ENCODE measurements around the gene ARL6. TPM values are rescaled to one million over a fixed set of nuclear protein-coding genes. Genes with fewer than 3 reads are reported as not detected.
"Not testable (repeated sequence)": the region's sequence is repeated elsewhere in the genome, so short reads cannot be mapped to it uniquely, and the experiment has no call there.

Gene ARL6
- total RNA-seq, 1 experiment from 2014 or later = 7.1 TPM

- H4K8ac ChIP-seq (replicated peaks; ENCODE audit: insufficient read length, low read depth, low read length) = no peak overlapping the region
- no peak overlapping the region for H3K14ac ChIP-seq (ENCODE audit: insufficient read depth, low read length)
- peaks cover 0 to 5% (median 0%) of the 10 kb centered on the region in 3 experiments; a peak in 2 of 7 replicates for H3K36me3 Mint-ChIP-seq (ENCODE audit: insufficient read depth in 1 of 3, low read depth in 3 of 3)
- no peak overlapping the region for H2AK5ac ChIP-seq (ENCODE audit: insufficient read length, low read length)
- H3K4me2 ChIP-seq (ENCODE audit: insufficient read depth, insufficient read length, low read length) = no peak overlapping the region
- no peaks in the 10 kb centered on the region for H3K23me2 ChIP-seq (ENCODE audit: insufficient read length, low read depth, low read length, poor library complexity, severe bottlenecking)
- H3K79me2 ChIP-seq (ENCODE audit: insufficient read depth, low read length) = no peaks in the 10 kb centered on the region
- H3K4me1 Mint-ChIP-seq = no peaks in the 10 kb centered on the region
- WGBS (ENCODE audit: extremely low coverage, insufficient read length, low lambda C conversion rate) = no CpG with 5 or more reads among the region's 1 CpG
- no peak overlapping the region for H2BK15ac ChIP-seq (ENCODE audit: low read depth, low read length)
- no peak overlapping the region for H2BK5ac ChIP-seq (ENCODE audit: insufficient read length, low read length)
- H3K9me3 ChIP-seq (ENCODE audit: control insufficient read depth, low read depth, low read length) = no peaks in the 10 kb centered on the region
- H3K4me3 Mint-ChIP-seq = no peak overlapping the region
- peaks cover 0 to 3% of the 10 kb centered on the region in 2 experiments; a peak in 2 of 5 replicates for H3K9me3 Mint-ChIP-seq
- H2BK12ac ChIP-seq (ENCODE audit: insufficient read length, low read depth, low read length) = no peak overlapping the region
- no peak overlapping the region for H4K91ac ChIP-seq (ENCODE audit: insufficient read length, low read depth, low read length)
- H3K27ac ChIP-seq (ENCODE audit: insufficient read length, low read depth, low read length) = no peak overlapping the region
- no peak overlapping the region for H3K9ac ChIP-seq (ENCODE audit: extremely low read depth, insufficient read length, low read length)
- H3K18ac ChIP-seq (ENCODE audit: insufficient read length, low read depth, low read length) = no peak overlapping the region
- no peak overlapping the region for H3K4ac ChIP-seq (ENCODE audit: low read depth, low read length)
- no peak overlapping the region for H3K23ac ChIP-seq (ENCODE audit: insufficient read length, low read depth, low read length)
- peaks cover 2% of the 10 kb centered on the region for H3K79me1 ChIP-seq (ENCODE audit: insufficient read depth, low read depth, low read length, poor library complexity, severe bottlenecking)
- no peak overlapping the region for H2AFZ ChIP-seq (ENCODE audit: low read length)
- H2BK20ac ChIP-seq (ENCODE audit: low read depth, low read length, poor library complexity, severe bottlenecking) = no peak overlapping the region
- H3T11ph ChIP-seq (ENCODE audit: low read length) = no peak overlapping the region
- H3K27me3 ChIP-seq (ENCODE audit: insufficient read depth, low read length) = no peaks in the 10 kb centered on the region
- no peak for DNase-seq
- no peaks in the 10 kb centered on the region for H4K20me1 ChIP-seq (ENCODE audit: control insufficient read depth, insufficient read depth, insufficient read length)
- no peak overlapping the region for H4K5ac ChIP-seq (ENCODE audit: insufficient read length, low read depth, low read length)
- TF ChIP-seq CTCF (conservative IDR thresholded peaks at IDR 0.05) = no peak
- H3K56ac ChIP-seq (ENCODE audit: insufficient read length, low read depth, low read length) = no peak overlapping the region
- H3K27ac Mint-ChIP-seq = peak overlapping the region in 1 of 3 experiments; percentile 52; a peak in 2 of 7 replicates
- no peak overlapping the region for H2BK120ac ChIP-seq (ENCODE audit: low read depth, low read length, poor library complexity, severe bottlenecking)
- H3K4me1 ChIP-seq (ENCODE audit: insufficient read depth, low read length) = no peaks in the 10 kb centered on the region
- H3K27me3 Mint-ChIP-seq (ENCODE audit: low read depth) = no peaks in the 10 kb centered on the region
These were observed 66.6 kb downstream of the ARL6 start for GRCh38 chr3:97831140-97831539.

GRCh38 chr3:97833184-97833583, 68.6 kb downstream of the ARL6 start:
- H3K9ac ChIP-seq (ENCODE audit: extremely low read depth, insufficient read length, low read length); H3K4me1 Mint-ChIP-seq; H3K27me3 ChIP-seq (ENCODE audit: insufficient read depth, low read length); H3K14ac ChIP-seq (ENCODE audit: insufficient read depth, low read length); H3K27me3 Mint-ChIP-seq (ENCODE audit: low read depth); H3T11ph ChIP-seq (ENCODE audit: low read length); H3K27ac Mint-ChIP-seq; H3K27ac ChIP-seq (ENCODE audit: insufficient read length, low read depth, low read length); H2BK5ac ChIP-seq (ENCODE audit: insufficient read length, low read length); H2BK12ac ChIP-seq (ENCODE audit: insufficient read length, low read depth, low read length); H4K20me1 ChIP-seq (ENCODE audit: control insufficient read depth, insufficient read depth, insufficient read length); H3K4me3 Mint-ChIP-seq; H2BK15ac ChIP-seq (ENCODE audit: low read depth, low read length); H3K56ac ChIP-seq (ENCODE audit: insufficient read length, low read depth, low read length); H3K18ac ChIP-seq (ENCODE audit: insufficient read length, low read depth, low read length); H3K79me2 ChIP-seq (ENCODE audit: insufficient read depth, low read length); H4K8ac ChIP-seq (replicated peaks; ENCODE audit: insufficient read length, low read depth, low read length); H3K4ac ChIP-seq (ENCODE audit: low read depth, low read length); H3K4me2 ChIP-seq (ENCODE audit: insufficient read depth, insufficient read length, low read length); H3K9me3 ChIP-seq (ENCODE audit: control insufficient read depth, low read depth, low read length); H3K23me2 ChIP-seq (ENCODE audit: insufficient read length, low read depth, low read length, poor library complexity, severe bottlenecking); H3K79me1 ChIP-seq (ENCODE audit: insufficient read depth, low read depth, low read length, poor library complexity, severe bottlenecking); H3K36me3 Mint-ChIP-seq (ENCODE audit: insufficient read depth in 1 of 3, low read depth in 3 of 3); H3K4me1 ChIP-seq (ENCODE audit: insufficient read depth, low read length); H3K9me3 Mint-ChIP-seq; H2BK120ac ChIP-seq (ENCODE audit: low read depth, low read length, poor library complexity, severe bottlenecking); H2AFZ ChIP-seq (ENCODE audit: low read length); H2AK5ac ChIP-seq (ENCODE audit: insufficient read length, low read length); DNase-seq; H4K91ac ChIP-seq (ENCODE audit: insufficient read length, low read depth, low read length); H3K23ac ChIP-seq (ENCODE audit: insufficient read length, low read depth, low read length); H4K5ac ChIP-seq (ENCODE audit: insufficient read length, low read depth, low read length); H2BK20ac ChIP-seq (ENCODE audit: low read depth, low read length, poor library complexity, severe bottlenecking): not testable (repeated sequence)
- no CpG with 5 or more reads among the region's 4 CpGs for WGBS (ENCODE audit: extremely low coverage, insufficient read length, low lambda C conversion rate)
